ENCODE measurements around the gene STARD3.

Gene STARD3

DNA sequence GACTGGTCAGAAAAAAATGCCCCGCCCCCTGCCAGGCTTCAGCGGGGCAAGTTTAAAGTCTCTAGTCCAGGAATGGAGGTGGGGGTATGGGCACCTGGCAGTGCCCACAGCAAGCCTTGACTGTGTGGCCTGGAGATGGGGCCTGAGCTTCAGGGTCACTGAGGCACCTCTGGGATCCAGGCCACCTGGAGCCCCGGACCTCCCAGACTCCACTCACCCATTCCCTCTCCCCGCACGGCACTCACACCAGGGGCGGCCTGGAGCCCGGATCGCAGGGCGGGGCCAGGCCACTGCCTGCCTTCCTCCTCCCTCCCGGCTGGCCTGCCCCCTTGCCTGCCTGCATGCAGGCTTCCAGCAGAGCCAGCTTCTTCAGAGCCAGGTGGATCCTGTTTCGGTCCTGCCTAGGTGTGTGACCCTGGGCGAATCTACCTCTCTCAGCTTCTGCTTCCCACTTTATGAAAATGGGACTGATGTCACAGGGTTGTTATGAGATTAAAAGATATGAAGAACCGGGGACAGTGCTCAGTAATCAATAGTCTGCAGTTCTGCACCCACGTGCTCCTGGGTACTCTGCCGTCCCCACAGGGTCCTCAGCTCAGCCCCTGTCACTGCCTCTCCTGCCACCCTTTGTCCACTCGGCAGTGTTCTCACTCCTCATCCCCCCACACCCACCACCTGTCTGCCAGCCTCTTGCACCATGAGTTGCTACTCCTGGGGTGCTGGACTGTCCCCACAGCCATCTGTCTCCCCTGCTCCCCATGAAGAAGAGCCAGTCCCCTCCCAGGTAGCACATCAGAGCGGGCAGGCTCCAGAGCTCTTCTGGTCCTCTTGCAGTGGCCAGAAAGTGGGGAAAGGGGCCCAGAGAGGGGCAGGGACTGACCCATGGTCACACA, 27.0 kb downstream of the STARD3 start:
- TF ChIP-seq CTCF (IDR thresholded peaks at IDR 0.05; ENCODE audit: control insufficient read depth, insufficient read depth, low read depth, low read length, missing control alignments), result no peak
- no peak overlapping the region for H3K4me3 ChIP-seq (ENCODE audit: control insufficient read depth, low read depth, low read length)
- no peak for DNase-seq (ENCODE audit: low read depth)

GRCh38 chr17:39664581-39665561, 27.9 kb downstream of the STARD3 start, which contains the start of gene TCAP:
TSS of gene TCAP (plus strand) at chr17:39665349. CDS start at chr17:39665360, 11 bp downstream.
- H3K4me3 ChIP-seq (ENCODE audit: control insufficient read depth, low read depth, low read length), result no peak within 1 kb of the TSS
- DNase-seq (ENCODE audit: low read depth), result no peak
- TF ChIP-seq CTCF (IDR thresholded peaks at IDR 0.05; ENCODE audit: control insufficient read depth, insufficient read depth, low read depth, low read length, missing control alignments), result no peak

DNA sequence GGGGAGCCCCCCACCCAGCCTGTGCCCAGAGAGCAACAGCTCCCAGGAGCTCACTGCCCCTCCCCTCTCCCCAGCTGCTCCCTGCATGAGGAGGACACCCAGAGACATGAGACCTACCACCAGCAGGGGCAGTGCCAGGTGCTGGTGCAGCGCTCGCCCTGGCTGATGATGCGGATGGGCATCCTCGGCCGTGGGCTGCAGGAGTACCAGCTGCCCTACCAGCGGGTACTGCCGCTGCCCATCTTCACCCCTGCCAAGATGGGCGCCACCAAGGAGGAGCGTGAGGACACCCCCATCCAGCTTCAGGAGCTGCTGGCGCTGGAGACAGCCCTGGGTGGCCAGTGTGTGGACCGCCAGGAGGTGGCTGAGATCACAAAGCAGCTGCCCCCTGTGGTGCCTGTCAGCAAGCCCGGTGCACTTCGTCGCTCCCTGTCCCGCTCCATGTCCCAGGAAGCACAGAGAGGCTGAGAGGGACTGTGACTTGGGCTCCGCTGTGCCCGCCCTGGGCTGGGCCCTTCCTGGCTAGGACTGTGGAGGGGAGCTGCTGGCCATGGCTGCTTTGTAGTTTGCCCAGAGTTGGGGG, 28.8 kb downstream of the STARD3 start:
- peak; percentile 23 for TF ChIP-seq CTCF (IDR thresholded peaks at IDR 0.05; ENCODE audit: control insufficient read depth, insufficient read depth, low read depth, low read length, missing control alignments)
- no peak for DNase-seq (ENCODE audit: low read depth)

DNA sequence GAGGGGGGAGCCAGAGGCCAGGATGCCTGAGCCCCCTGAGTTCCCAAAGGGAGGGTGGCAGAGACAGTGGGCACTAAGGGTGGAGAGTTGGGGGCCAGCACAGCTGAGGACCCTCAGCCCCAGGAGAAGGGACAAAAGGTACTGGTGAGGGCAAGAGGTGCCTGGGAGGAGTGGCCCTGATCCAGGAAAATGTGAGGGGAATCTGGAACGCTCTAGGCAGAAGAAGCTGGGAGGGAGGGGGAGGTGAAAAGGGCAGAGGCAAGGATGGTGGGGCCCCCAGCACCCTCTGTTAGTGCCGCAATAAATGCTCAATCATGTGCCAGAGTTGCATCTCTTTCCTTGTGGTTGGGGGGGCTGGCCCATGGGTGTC, 29.3 kb downstream of the STARD3 start:
- no peak for TF ChIP-seq CTCF (IDR thresholded peaks at IDR 0.05; ENCODE audit: control insufficient read depth, insufficient read depth, low read depth, low read length, missing control alignments)
- no peak overlapping the region for H3K4me3 ChIP-seq (ENCODE audit: control insufficient read depth, low read depth, low read length)
- no peak for DNase-seq (ENCODE audit: low read depth)

More for the DNA sequence above, 28.8 kb downstream of the STARD3 start:
- no peak overlapping the region for H3K4me3 ChIP-seq (ENCODE audit: control insufficient read depth, low read depth, low read length)

GRCh38 chr17:39666601-39667261, 29.8 kb downstream of the STARD3 start:
- TF ChIP-seq CTCF (IDR thresholded peaks at IDR 0.05; ENCODE audit: control insufficient read depth, insufficient read depth, low read depth, low read length, missing control alignments), result no peak
- H3K4me3 ChIP-seq (ENCODE audit: control insufficient read depth, low read depth, low read length), result no peak overlapping the region
- DNase-seq (ENCODE audit: low read depth), result no peak
